Nephron progenitor cell (in vitro differentiated cells): ENCODE results near the gene GNL1.
"Not testable (repeated sequence)": the region's sequence is repeated elsewhere in the genome, so short reads cannot be mapped to it uniquely, and the experiment has no call there.

Experiments
- DNase-seq: peaks from one replicate; pipeline ENCODE4 v3.0.0; 2021
- H3K27ac Mint-ChIP-seq: 2 replicates; pipeline ENCODE4 v1.8.0; 2021; ENCODE audit warnings: mild to moderate bottlenecking, moderate library complexity, mixed read lengths
- H3K27me3 Mint-ChIP-seq: 2 replicates; pipeline ENCODE4 v1.8.0; 2021; ENCODE audit warnings: mild to moderate bottlenecking, low read depth, mixed read lengths; ENCODE audit not compliant: poor library complexity
- H3K36me3 Mint-ChIP-seq: 2 replicates; pipeline ENCODE4 v1.8.0; 2021; ENCODE audit warnings: low read depth, mixed read lengths
- H3K4me1 Mint-ChIP-seq: 2 replicates; pipeline ENCODE4 v1.8.0; 2021; ENCODE audit warnings: mixed read lengths
- H3K4me3 Mint-ChIP-seq: 2 replicates; pipeline ENCODE4 v1.8.0; 2021; ENCODE audit warnings: mild to moderate bottlenecking, moderate library complexity, mixed read lengths
- H3K9me3 Mint-ChIP-seq: 2 replicates; pipeline ENCODE4 v1.8.0; 2021; ENCODE audit warnings: mild to moderate bottlenecking, moderate library complexity, mixed read lengths
- TF ChIP-seq, protein P1 (sequence below): fragments of 200-600 bp; sonication (generic); IDR thresholded peaks from 2 replicates; pipeline ENCODE4 v1.5.0; 2021; ENCODE audit warnings: antibody characterized with exemption

Gene GNL1

DNA sequence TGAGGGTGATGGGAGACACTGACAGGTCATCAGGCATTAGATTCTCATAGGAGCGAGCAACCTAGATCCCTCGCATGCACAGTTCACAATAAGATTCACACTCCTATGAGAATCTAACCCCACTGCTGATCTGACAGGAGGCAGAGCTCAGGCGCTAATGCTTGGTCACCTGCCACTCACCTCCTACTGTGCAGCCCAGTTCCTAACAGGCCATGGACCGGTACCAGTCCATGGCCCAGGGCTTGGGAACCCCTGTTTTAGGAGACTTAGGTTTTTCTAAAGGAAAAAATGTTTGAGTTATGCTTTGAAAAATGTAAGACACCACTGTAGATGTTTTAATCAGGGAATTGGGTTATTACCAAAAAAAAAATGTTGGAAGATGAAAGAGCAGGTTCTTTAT, 60.3 kb downstream of the GNL1 start:
- Mint-ChIP-seq H3K4me1 (peaks cover 1% of the 10 kb centered on the region), H3K36me3 (peaks cover 12% of the 10 kb centered on the region), H3K4me3 (no peak overlapping the region), H3K9me3 (peaks cover 18% of the 10 kb centered on the region), H3K27me3 (peaks cover 23% of the 10 kb centered on the region), H3K27ac (no peak overlapping the region)
- DNase-seq: no peak
- TF ChIP-seq, protein P1, sequence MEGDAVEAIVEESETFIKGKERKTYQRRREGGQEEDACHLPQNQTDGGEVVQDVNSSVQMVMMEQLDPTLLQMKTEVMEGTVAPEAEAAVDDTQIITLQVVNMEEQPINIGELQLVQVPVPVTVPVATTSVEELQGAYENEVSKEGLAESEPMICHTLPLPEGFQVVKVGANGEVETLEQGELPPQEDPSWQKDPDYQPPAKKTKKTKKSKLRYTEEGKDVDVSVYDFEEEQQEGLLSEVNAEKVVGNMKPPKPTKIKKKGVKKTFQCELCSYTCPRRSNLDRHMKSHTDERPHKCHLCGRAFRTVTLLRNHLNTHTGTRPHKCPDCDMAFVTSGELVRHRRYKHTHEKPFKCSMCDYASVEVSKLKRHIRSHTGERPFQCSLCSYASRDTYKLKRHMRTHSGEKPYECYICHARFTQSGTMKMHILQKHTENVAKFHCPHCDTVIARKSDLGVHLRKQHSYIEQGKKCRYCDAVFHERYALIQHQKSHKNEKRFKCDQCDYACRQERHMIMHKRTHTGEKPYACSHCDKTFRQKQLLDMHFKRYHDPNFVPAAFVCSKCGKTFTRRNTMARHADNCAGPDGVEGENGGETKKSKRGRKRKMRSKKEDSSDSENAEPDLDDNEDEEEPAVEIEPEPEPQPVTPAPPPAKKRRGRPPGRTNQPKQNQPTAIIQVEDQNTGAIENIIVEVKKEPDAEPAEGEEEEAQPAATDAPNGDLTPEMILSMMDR: no peak

DNA sequence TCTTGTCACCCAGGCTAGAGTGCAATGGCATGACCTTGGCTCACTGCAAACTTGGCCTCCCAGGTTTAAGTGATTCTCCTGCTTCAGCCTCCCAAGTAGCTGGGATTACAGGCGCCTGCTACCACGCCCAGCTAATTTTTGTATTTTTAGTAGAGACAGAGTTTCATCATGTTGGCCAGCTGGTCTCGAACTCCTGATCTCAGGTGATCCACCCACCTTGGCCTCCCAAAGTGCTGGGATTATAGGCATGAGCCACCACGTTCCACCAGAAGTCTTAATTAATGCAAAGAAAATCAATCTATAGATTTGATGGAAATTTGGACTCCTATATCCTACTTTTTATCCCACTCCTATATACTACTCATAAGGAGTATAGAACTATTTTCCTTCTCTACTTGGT, 61.2 kb downstream of the GNL1 start:
- not testable (repeated sequence) for DNase-seq, H3K4me3 Mint-ChIP-seq, H3K27ac Mint-ChIP-seq
- peaks cover 16% of the 10 kb centered on the region for H3K27me3 Mint-ChIP-seq
- peaks cover 20% of the 10 kb centered on the region for H3K36me3 Mint-ChIP-seq
- peaks cover 13% of the 10 kb centered on the region for H3K9me3 Mint-ChIP-seq
- peaks cover 11% of the 10 kb centered on the region for H3K4me1 Mint-ChIP-seq

DNA sequence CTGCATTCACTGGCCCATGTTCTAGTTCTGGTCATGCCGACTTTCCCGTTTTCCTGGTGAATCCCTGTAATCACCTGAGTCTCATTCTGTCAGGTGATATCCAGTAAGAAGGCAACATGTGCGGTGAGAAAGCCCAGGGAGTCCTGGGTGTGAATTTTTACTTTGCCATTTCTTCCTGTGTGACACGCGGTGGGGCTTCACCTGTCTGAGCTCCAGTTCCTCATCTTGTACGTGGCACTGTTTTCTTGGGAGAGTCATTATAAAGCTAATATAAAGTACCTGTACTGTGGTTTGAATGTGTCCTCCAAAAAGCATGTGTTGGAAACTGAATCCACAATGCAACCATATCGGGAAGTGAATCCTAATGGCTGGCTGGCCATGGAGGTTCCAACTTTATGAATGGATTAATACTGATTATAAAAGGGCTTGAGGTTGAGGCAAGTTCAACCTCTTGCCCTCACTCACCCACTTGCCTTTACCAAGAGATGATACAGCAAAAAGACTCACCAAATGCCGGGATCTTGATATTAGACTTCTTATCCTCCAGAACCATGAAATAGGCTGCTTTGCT, 61.9 kb downstream of the GNL1 start:
- TF ChIP-seq, protein P1: no peak
- DNase-seq: no peak
- Mint-ChIP-seq H3K36me3 (peaks cover 21% of the 10 kb centered on the region), H3K4me1 (peaks cover 12% of the 10 kb centered on the region), H3K27ac (no peak overlapping the region), H3K9me3 (peaks cover 6% of the 10 kb centered on the region), H3K27me3 (peaks cover 13% of the 10 kb centered on the region), H3K4me3 (no peak overlapping the region)

DNA sequence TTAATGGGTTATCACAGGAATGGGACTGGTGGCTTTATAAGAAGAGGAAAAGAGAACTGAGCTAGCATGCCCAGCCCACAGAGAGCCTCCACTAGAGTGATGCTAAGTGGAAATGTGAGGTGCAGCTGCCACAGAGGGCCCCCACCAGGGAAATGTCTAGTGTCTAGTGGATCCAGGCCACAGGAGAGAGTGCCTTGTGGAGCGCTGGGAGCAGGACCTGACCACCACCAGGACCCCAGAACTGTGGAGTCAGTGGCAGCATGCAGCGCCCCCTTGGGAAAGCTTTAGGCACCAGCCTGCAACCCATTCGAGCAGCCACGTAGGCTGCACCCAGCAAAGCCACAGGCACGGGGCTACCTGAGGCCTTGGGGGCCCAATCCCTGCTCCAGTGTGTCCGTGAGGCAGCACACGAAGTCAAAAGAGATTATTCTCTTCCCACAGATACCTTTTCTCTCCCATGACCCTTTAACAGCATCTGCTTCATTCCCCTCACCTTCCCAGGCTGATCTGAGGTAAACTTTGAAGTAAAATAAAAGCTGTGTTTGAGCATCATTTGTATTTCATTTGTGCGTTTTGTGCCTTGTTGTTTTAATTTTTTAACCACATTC, 62.5 kb downstream of the GNL1 start:
- peaks cover 21% of the 10 kb centered on the region for H3K36me3 Mint-ChIP-seq
- H3K4me3 Mint-ChIP-seq: no peak overlapping the region
- TF ChIP-seq, protein P1: no peak
- no peak overlapping the region for H3K27ac Mint-ChIP-seq
- H3K9me3 Mint-ChIP-seq: peaks cover 6% of the 10 kb centered on the region
- H3K27me3 Mint-ChIP-seq: peaks cover 13% of the 10 kb centered on the region
- peaks cover 12% of the 10 kb centered on the region for H3K4me1 Mint-ChIP-seq
- DNase-seq: peak; percentile 28

DNA sequence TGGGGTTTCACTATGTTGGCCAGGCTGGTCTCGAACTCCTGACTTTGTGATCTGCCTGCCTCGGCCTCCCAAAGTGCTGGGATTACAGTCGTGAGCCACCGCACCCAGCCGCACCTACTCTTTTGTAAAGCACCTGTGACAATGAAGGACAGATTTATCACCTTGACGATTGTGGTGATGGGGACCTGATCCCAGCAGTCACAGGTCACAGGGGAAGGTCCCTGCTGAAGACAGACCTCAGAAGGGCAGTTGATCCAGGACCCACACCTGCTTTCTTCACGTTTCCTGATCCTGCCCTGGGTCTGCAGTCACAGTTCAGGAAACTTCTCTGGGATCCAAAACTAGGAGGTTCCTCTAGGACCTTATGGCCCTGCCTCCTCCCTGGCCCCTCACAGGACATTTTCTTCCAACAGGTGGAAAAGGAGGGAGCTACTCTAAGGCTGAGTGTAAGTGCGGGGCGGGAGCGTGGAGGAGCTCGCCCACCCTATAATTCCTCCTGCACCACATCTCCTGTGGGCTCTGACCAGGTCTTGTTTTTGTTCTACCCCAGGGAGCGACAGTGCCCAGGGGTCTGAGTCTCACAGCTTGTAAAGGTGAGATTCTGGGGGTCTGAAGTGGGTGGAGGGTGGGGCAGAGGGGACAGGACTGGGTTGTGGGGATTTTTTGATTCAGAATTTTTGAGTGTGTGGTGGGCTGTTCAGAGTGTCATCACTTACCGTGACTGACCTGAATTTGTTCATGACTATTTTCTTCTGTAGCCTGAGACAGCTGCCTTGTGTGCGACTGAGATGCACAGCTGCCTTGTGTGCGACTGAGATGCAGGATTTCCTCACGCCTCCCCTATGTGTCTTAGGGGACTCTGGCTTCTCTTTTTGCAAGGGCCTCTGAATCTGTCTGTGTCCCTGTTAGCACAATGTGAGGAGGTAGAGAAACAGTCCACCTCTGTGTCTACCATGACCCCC, 64.0 kb downstream of the GNL1 start:
- TF ChIP-seq, protein P1: no peak
- Mint-ChIP-seq H3K9me3 (no peaks in the 10 kb centered on the region), H3K27me3 (peaks cover 13% of the 10 kb centered on the region), H3K27ac (no peak overlapping the region), H3K4me3 (no peak overlapping the region), H3K36me3 (peaks cover 21% of the 10 kb centered on the region), H3K4me1 (peaks cover 12% of the 10 kb centered on the region)
- no peak for DNase-seq
